Measurements from ENCODE around the gene IRAK2.
"Not testable (repeated sequence)": the region's sequence is repeated elsewhere in the genome, so short reads cannot be mapped to it uniquely, and the experiment has no call there.

Gene IRAK2

GRCh38 chr3:10140996-10141546 lies 23.6 kb upstream of the IRAK2 start:
- peak overlapping the region; percentile 92 for H3K9ac ChIP-seq (ENCODE audit: low read depth, low read length)
- no peaks in the 10 kb centered on the region for H3K9me3 ChIP-seq (replicated peaks; ENCODE audit: low read length)
- H3K4me1 ChIP-seq (ENCODE audit: control insufficient read depth, insufficient read depth, low read length), result peaks cover 12% of the 10 kb centered on the region
- peaks cover 5% of the 10 kb centered on the region for H3K36me3 ChIP-seq (ENCODE audit: insufficient read depth, low read length)
- peak overlapping the region; percentile 77 for H3K4me3 ChIP-seq (ENCODE audit: low read length)
- H3K4me2 ChIP-seq (ENCODE audit: low read length), result peak overlapping the region; percentile 78
- no peaks in the 10 kb centered on the region for H3K27me3 ChIP-seq (ENCODE audit: control insufficient read depth, insufficient read depth, low read length)

- no peaks in the 10 kb centered on the region for H3K9me3 ChIP-seq (replicated peaks; ENCODE audit: low read length)
- H3K4me1 ChIP-seq (ENCODE audit: control insufficient read depth, insufficient read depth, low read length), result peaks cover 12% of the 10 kb centered on the region
- peaks cover 11% of the 10 kb centered on the region for H3K36me3 ChIP-seq (ENCODE audit: insufficient read depth, low read length)
- peak overlapping the region; percentile 77 for H3K4me3 ChIP-seq (ENCODE audit: low read length)
- peak overlapping the region; percentile 92 for H3K9ac ChIP-seq (ENCODE audit: low read depth, low read length)
- no peaks in the 10 kb centered on the region for H3K27me3 ChIP-seq (ENCODE audit: control insufficient read depth, insufficient read depth, low read length)
- H3K4me2 ChIP-seq (ENCODE audit: low read length), result peak overlapping the region; percentile 78
Measured at GRCh38 chr3:10142707-10143560, 21.8 kb upstream of the IRAK2 start.

GRCh38 chr3:10145685-10146084 lies 19.0 kb upstream of the IRAK2 start:
- peak overlapping the region; percentile 6 for H3K4me2 ChIP-seq (ENCODE audit: low read length)
- H3K4me1 ChIP-seq (ENCODE audit: control insufficient read depth, insufficient read depth, low read length), result peaks cover 12% of the 10 kb centered on the region
- no peaks in the 10 kb centered on the region for H3K27me3 ChIP-seq (ENCODE audit: control insufficient read depth, insufficient read depth, low read length)
- no peaks in the 10 kb centered on the region for H3K9me3 ChIP-seq (replicated peaks; ENCODE audit: low read length)
- H3K4me3 ChIP-seq (ENCODE audit: low read length), result no peak overlapping the region
- no peak overlapping the region for H3K9ac ChIP-seq (ENCODE audit: low read depth, low read length)
- H3K36me3 ChIP-seq (ENCODE audit: insufficient read depth, low read length), result peaks cover 27% of the 10 kb centered on the region

GRCh38 chr3:10149226-10149625 lies 15.5 kb upstream of the IRAK2 start:
- H3K4me2 ChIP-seq (ENCODE audit: low read length), result no peak overlapping the region
- H3K9me3 ChIP-seq (replicated peaks; ENCODE audit: low read length), result no peaks in the 10 kb centered on the region
- peaks cover 32% of the 10 kb centered on the region for H3K36me3 ChIP-seq (ENCODE audit: insufficient read depth, low read length)
- H3K9ac ChIP-seq (ENCODE audit: low read depth, low read length), result no peak overlapping the region
- no peak overlapping the region for H3K4me3 ChIP-seq (ENCODE audit: low read length)
- H3K27me3 ChIP-seq (ENCODE audit: control insufficient read depth, insufficient read depth, low read length), result no peaks in the 10 kb centered on the region
- H3K4me1 ChIP-seq (ENCODE audit: control insufficient read depth, insufficient read depth, low read length), result no peaks in the 10 kb centered on the region

GRCh38 chr3:10150987-10151386 lies 13.7 kb upstream of the IRAK2 start:
- no peaks in the 10 kb centered on the region for H3K27me3 ChIP-seq (ENCODE audit: control insufficient read depth, insufficient read depth, low read length)
- H3K4me2 ChIP-seq (ENCODE audit: low read length), result no peak overlapping the region
- no peaks in the 10 kb centered on the region for H3K4me1 ChIP-seq (ENCODE audit: control insufficient read depth, insufficient read depth, low read length)
- H3K9ac ChIP-seq (ENCODE audit: low read depth, low read length), result no peak overlapping the region
- no peak overlapping the region for H3K4me3 ChIP-seq (ENCODE audit: low read length)
- H3K36me3 ChIP-seq (ENCODE audit: insufficient read depth, low read length), result peaks cover 38% of the 10 kb centered on the region
- H3K9me3 ChIP-seq (replicated peaks; ENCODE audit: low read length), result no peaks in the 10 kb centered on the region

GRCh38 chr3:10154335-10155122 lies 10.2 kb upstream of the IRAK2 start:
- Histone ChIP-seq H3K4me1 (ENCODE audit: control insufficient read depth, insufficient read depth, low read length) (no peaks in the 10 kb centered on the region), H3K9ac (ENCODE audit: low read depth, low read length) (no peak overlapping the region), H3K36me3 (ENCODE audit: insufficient read depth, low read length) (peaks cover 28% of the 10 kb centered on the region), H3K4me3 (ENCODE audit: low read length) (no peak overlapping the region), H3K9me3 (replicated peaks; ENCODE audit: low read length) (no peaks in the 10 kb centered on the region), H3K4me2 (ENCODE audit: low read length) (no peak overlapping the region), H3K27me3 (ENCODE audit: control insufficient read depth, insufficient read depth, low read length) (no peaks in the 10 kb centered on the region)

- Histone ChIP-seq H3K9me3 (replicated peaks; ENCODE audit: low read length) (no peaks in the 10 kb centered on the region), H3K9ac (ENCODE audit: low read depth, low read length) (no peak overlapping the region), H3K4me2 (ENCODE audit: low read length) (no peak overlapping the region), H3K4me1 (ENCODE audit: control insufficient read depth, insufficient read depth, low read length) (no peaks in the 10 kb centered on the region), H3K27me3 (ENCODE audit: control insufficient read depth, insufficient read depth, low read length) (no peaks in the 10 kb centered on the region), H3K4me3 (ENCODE audit: low read length) (no peak overlapping the region), H3K36me3 (ENCODE audit: insufficient read depth, low read length) (peaks cover 22% of the 10 kb centered on the region)
Measured at GRCh38 chr3:10155123-10155472, 9.6 kb upstream of the IRAK2 start.

- Histone ChIP-seq H3K36me3 (ENCODE audit: insufficient read depth, low read length) (peaks cover 16% of the 10 kb centered on the region), H3K4me3 (ENCODE audit: low read length) (no peak overlapping the region), H3K27me3 (ENCODE audit: control insufficient read depth, insufficient read depth, low read length) (no peaks in the 10 kb centered on the region)
Measured at GRCh38 chr3:10155658-10156057, 9.1 kb upstream of the IRAK2 start.

GRCh38 chr3:10157031-10157430 lies 7.7 kb upstream of the IRAK2 start:
- H3K36me3 ChIP-seq (ENCODE audit: insufficient read depth, low read length), result peaks cover 6% of the 10 kb centered on the region
- H3K9me3 ChIP-seq (replicated peaks; ENCODE audit: low read length), result no peaks in the 10 kb centered on the region
- H3K4me2 ChIP-seq (ENCODE audit: low read length), result no peak overlapping the region
- H3K9ac ChIP-seq (ENCODE audit: low read depth, low read length), result no peak overlapping the region
- H3K4me1 ChIP-seq (ENCODE audit: control insufficient read depth, insufficient read depth, low read length), result peaks cover 4% of the 10 kb centered on the region
- no peaks in the 10 kb centered on the region for H3K27me3 ChIP-seq (ENCODE audit: control insufficient read depth, insufficient read depth, low read length)
- H3K4me3 ChIP-seq (ENCODE audit: low read length), result no peak overlapping the region

More at GRCh38 chr3:10155658-10156057, 9.1 kb upstream of the IRAK2 start:
- Histone ChIP-seq H3K9ac (ENCODE audit: low read depth, low read length) (no peak overlapping the region), H3K9me3 (replicated peaks; ENCODE audit: low read length) (no peaks in the 10 kb centered on the region), H3K4me1 (ENCODE audit: control insufficient read depth, insufficient read depth, low read length) (peaks cover 4% of the 10 kb centered on the region), H3K4me2 (ENCODE audit: low read length) (no peak overlapping the region)

- H3K4me1 ChIP-seq (ENCODE audit: control insufficient read depth, insufficient read depth, low read length); H3K36me3 ChIP-seq (ENCODE audit: insufficient read depth, low read length); H3K4me3 ChIP-seq (ENCODE audit: low read length); H3K27me3 ChIP-seq (ENCODE audit: control insufficient read depth, insufficient read depth, low read length); H3K9ac ChIP-seq (ENCODE audit: low read depth, low read length); H3K4me2 ChIP-seq (ENCODE audit: low read length); H3K9me3 ChIP-seq (replicated peaks; ENCODE audit: low read length): not testable (repeated sequence)
Measured at GRCh38 chr3:10158555-10158954, 6.2 kb upstream of the IRAK2 start.

GRCh38 chr3:10160346-10160745 lies 4.4 kb upstream of the IRAK2 start:
- no peaks in the 10 kb centered on the region for H3K9me3 ChIP-seq (replicated peaks; ENCODE audit: low read length)

More at GRCh38 chr3:10160346-10160745, 4.4 kb upstream of the IRAK2 start:
- no peak overlapping the region for H3K4me3 ChIP-seq (ENCODE audit: low read length)
- peaks cover 7% of the 10 kb centered on the region for H3K4me1 ChIP-seq (ENCODE audit: control insufficient read depth, insufficient read depth, low read length)
- H3K4me2 ChIP-seq (ENCODE audit: low read length), result no peak overlapping the region
- H3K36me3 ChIP-seq (ENCODE audit: insufficient read depth, low read length), result no peaks in the 10 kb centered on the region
- H3K27me3 ChIP-seq (ENCODE audit: control insufficient read depth, insufficient read depth, low read length), result no peaks in the 10 kb centered on the region
- H3K9ac ChIP-seq (ENCODE audit: low read depth, low read length), result no peak overlapping the region

Measured in skeletal muscle satellite cell (primary cell).